HL-60 (cell line): ENCODE measurements around the gene TESMIN.

Source experiments
- CTCF ChIP-seq: IDR thresholded peaks from one replicate; pipeline ENCODE4 v1.5.1; 2011; ENCODE audit warnings: low read length, control low read depth, inconsistent platforms; ENCODE audit not compliant: insufficient read depth
- GABPA ChIP-seq: IDR thresholded peaks from 2 replicates; pipeline ENCODE4 v1.6.1; 2012; ENCODE audit warnings: low read depth

- no peak for TF ChIP-seq CTCF
- no peak for TF ChIP-seq GABPA
Measured at GRCh38 chr11:68658661-68659060, 92.7 kb downstream of the TESMIN start.
